Gastrocnemius medialis (tissue), 4 donors: Measurements from ENCODE around the gene PLIN4.

Experiments used
- CTCF ChIP-seq, 5 experiments: fragments of 450-650 bp in 3 of 5; fragments of 200-600 bp in 2 of 5; sonication (generic) in 2 of 5; IDR thresholded peaks in 4 of 5; conservative IDR thresholded peaks in 1 of 5; 1 replicate in 4 of 5; 2 replicates in 1 of 5; pipeline ENCODE4 v1.5.1; 2016 to 2019; ENCODE audit warnings: antibody characterized with exemption in 5 of 5, mild to moderate bottlenecking in 3 of 5, moderate library complexity in 3 of 5
- POLR2A ChIP-seq, 2 donors: fragments of 450-650 bp; IDR thresholded peaks; one replicate each; pipeline ENCODE4 v1.6.1; 2017; ENCODE audit warnings: antibody characterized with exemption in 2 of 2, mild to moderate bottlenecking in 2 of 2, moderate library complexity in 2 of 2

GRCh38 chr19:4566402-4567051 is 48.2 kb upstream of the PLIN4 start:
- TF ChIP-seq CTCF (IDR thresholded peaks at IDR 0.05 in 4 of 5, conservative IDR thresholded peaks at IDR 0.05 in 1 of 5) (no peak), POLR2A (IDR thresholded peaks at IDR 0.05) (no peak)
